ENCODE measurements around the gene XCL2. TPM values are rescaled to one million over a fixed set of nuclear protein-coding genes. Genes with fewer than 3 reads are reported as not detected.
"Not testable (repeated sequence)": the region's sequence is repeated elsewhere in the genome, so short reads cannot be mapped to it uniquely, and the experiment has no call there.

XCL2 gene
- total RNA-seq, 4 donors from 2014 or later, result 4.6 TPM; not detected in 3

DNA sequence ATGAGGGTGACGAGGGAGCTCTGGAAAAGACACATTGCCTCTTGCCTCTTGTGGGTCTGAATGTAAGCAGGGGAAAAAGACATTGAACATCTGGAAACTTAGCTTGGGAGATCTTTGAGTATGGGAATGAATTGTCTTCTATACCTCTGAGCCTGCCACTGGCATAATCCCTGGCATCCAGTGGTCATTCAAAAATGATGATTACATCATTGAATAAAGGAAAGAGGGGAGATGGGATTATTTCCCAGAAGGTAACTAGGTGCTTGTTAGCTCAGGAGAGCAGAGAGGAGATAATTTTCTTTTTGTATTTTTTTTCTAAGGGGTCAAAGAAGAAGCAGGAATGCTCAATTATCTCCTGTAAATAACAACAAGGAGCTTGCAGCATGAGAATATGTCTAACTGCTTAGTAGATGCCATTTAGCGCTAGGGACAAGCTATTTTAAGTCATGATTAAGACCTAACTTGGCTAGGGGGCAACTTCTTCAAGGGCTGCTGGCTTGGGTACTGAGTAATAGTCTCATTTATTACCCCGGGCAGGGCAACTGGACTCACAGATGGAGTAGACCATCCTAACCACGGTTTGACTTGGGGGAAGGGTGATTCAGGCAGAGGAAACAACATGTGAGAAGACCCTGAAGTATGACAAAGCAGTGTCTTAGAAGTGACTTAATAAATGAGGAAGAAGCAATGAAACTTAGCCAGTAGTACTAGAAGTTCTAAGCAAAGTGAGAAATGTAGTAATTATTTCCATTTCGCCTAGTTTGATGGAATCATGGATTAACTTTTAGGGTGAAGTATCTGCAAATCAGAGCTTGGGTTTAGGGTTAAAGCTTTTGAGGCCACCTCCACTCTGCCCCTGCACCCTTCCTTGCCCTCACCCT is 11.0 kb upstream of the XCL2 start:
- Histone ChIP-seq H3K4me3 (no peak overlapping the region), H3K27ac (no peak overlapping the region), H3K4me1 (no peaks in the 10 kb centered on the region), H3K9me3 (no peaks in the 10 kb centered on the region), H3K36me3 (no peaks in the 10 kb centered on the region), H3K27me3 (no peaks in the 10 kb centered on the region)
- no peak for DNase-seq
- no peak for TF ChIP-seq POLR2A (IDR thresholded peaks at IDR 0.05)
- TF ChIP-seq, protein P1, sequence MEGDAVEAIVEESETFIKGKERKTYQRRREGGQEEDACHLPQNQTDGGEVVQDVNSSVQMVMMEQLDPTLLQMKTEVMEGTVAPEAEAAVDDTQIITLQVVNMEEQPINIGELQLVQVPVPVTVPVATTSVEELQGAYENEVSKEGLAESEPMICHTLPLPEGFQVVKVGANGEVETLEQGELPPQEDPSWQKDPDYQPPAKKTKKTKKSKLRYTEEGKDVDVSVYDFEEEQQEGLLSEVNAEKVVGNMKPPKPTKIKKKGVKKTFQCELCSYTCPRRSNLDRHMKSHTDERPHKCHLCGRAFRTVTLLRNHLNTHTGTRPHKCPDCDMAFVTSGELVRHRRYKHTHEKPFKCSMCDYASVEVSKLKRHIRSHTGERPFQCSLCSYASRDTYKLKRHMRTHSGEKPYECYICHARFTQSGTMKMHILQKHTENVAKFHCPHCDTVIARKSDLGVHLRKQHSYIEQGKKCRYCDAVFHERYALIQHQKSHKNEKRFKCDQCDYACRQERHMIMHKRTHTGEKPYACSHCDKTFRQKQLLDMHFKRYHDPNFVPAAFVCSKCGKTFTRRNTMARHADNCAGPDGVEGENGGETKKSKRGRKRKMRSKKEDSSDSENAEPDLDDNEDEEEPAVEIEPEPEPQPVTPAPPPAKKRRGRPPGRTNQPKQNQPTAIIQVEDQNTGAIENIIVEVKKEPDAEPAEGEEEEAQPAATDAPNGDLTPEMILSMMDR (IDR thresholded peaks at IDR 0.05), result no peak

DNA sequence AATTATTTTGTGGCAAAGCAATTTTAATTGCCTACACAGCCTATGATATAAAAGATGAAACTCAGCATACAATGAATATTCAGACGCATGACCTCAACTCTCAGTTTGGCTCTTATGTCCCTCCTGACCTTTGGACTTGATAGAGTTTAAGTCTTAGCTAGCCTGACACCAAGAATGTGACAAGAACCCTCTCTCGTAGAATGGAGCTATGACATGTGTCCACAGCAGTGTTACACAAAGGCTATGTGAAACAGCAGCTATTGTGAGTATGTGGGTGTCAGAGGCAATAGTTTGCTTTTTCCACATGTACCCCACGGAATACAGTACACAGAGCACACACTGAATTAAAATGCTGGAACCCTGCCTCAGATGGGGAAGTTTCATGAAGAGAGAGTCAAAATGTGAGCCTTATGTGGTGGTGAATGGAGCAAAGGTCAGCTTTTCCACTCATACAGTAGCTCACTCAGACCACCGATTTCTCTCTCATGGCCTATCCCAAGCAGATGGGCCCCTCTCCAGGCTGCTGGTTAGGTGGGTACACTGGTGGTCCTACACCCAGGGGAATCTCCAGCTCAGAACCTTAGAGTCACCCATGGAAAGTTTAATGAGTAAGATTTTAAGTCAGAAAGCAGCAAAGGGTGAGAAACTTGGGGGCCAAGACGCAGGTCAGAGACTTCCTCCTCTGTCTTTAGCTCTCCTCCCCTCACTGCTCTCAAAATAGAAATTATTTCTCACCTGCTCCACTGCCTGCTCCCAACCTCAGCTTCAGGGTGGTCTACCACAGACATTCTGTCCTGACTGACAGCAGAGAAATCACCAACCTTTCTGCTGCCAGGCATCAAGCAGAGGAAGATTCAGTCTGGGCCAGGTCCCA is 10.1 kb upstream of the XCL2 start:
- Histone ChIP-seq H3K27ac (no peak overlapping the region), H3K36me3 (no peaks in the 10 kb centered on the region), H3K4me3 (no peak overlapping the region), H3K27me3 (no peaks in the 10 kb centered on the region), H3K4me1 (no peaks in the 10 kb centered on the region), H3K9me3 (no peaks in the 10 kb centered on the region)
- no peak for DNase-seq
- TF ChIP-seq, protein P1 (IDR thresholded peaks at IDR 0.05), result no peak
- no peak for TF ChIP-seq POLR2A (IDR thresholded peaks at IDR 0.05)

DNA sequence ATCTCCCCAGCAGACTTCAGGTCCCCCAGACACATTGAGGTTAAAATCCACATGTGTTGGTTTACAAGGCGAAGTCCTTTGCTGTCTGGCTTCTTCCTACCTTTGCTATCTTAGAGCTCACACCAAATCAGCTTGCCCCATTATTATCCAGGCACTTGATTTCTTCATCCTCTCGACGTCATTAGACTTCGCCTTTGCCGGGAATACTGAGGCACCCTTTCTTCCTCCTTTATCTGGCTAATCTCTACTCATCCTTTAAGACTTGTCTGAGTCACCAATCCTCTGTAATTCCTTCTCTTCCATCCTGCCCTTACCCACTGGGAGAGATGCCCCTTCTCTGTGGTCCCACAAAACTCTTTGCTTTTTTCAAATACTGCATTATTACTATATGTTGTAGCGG is 9.2 kb upstream of the XCL2 start:
- Histone ChIP-seq H3K4me1 (no peaks in the 10 kb centered on the region), H3K27ac (no peak overlapping the region), H3K27me3 (no peaks in the 10 kb centered on the region), H3K36me3 (no peaks in the 10 kb centered on the region), H3K9me3 (no peaks in the 10 kb centered on the region), H3K4me3 (no peak overlapping the region)
- TF ChIP-seq, protein P1 (IDR thresholded peaks at IDR 0.05), result no peak
- TF ChIP-seq POLR2A (IDR thresholded peaks at IDR 0.05), result no peak
- no peak for DNase-seq

DNA sequence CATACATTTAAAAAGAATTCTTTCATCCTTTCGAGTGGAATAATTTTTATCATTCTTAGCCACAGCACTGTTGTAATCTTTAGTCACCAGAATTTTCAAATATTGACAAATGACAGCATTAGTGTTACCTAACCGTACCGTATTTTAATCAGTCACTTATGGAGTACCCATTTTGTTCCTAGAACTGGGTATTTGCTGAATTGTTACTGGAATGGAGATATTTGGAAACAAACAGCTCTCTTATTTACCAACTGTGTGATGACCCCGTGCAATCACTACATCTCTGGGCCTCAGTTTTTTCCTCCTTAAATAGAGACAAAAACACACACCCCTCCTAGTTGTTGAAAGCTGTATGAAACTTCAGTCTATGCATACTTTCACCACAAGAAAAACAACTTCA is 7.9 kb upstream of the XCL2 start:
- Histone ChIP-seq H3K4me1 (no peaks in the 10 kb centered on the region), H3K4me3 (no peak overlapping the region), H3K9me3 (no peaks in the 10 kb centered on the region), H3K27me3 (no peaks in the 10 kb centered on the region), H3K36me3 (no peaks in the 10 kb centered on the region), H3K27ac (no peak overlapping the region)
- TF ChIP-seq, protein P1 (IDR thresholded peaks at IDR 0.05), result no peak
- no peak for TF ChIP-seq POLR2A (IDR thresholded peaks at IDR 0.05)
- no peak for DNase-seq

DNA sequence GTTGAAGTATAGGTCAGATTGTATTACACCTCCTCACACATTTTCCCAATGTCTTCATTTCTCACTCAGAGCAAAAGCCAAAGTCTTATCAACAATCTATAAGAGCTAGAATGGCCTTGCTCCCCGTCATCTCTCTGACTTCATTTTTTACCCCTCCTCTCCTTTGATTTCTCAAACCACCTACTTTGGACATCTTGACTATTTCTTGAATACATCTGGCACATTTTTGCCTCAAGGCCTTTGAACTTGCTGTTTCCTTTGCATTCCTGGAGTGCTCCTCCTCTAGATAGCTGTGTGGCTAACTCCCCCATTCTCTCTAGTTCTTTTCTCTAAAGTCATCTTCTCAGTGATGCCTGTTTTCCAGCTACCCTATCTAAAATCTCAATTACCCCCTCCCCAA is 7.2 kb upstream of the XCL2 start:
- H3K27me3 ChIP-seq, result no peaks in the 10 kb centered on the region
- TF ChIP-seq, protein P1 (IDR thresholded peaks at IDR 0.05), result no peak
- TF ChIP-seq POLR2A (IDR thresholded peaks at IDR 0.05), result no peak
- no peak overlapping the region for H3K27ac ChIP-seq
- DNase-seq, result no peak
- no peaks in the 10 kb centered on the region for H3K9me3 ChIP-seq
- H3K36me3 ChIP-seq, result no peaks in the 10 kb centered on the region
- H3K4me3 ChIP-seq, result no peak overlapping the region
- no peaks in the 10 kb centered on the region for H3K4me1 ChIP-seq

DNA sequence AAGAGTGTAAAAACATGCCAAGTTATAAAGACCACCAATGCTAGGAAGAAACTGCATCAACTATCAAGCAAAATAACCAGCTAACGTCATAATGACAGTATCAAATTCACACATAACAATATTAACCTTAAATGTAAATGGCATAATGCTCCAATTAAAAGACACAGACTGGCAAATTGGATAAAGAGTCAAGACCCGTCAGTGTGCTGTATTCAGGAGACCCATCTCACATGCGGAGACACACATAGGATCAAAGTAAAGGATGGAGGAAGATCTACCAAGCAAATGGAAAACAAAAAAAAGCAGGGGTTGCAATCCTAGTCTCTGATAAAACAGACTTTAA is 2.7 kb upstream of the XCL2 start:
- H3K4me3 ChIP-seq, DNase-seq, H3K9me3 ChIP-seq, H3K4me1 ChIP-seq, H3K27me3 ChIP-seq, H3K36me3 ChIP-seq, H3K27ac ChIP-seq: not testable (repeated sequence)
